ENCODE results near the gene NFE2. TPM values are rescaled to one million over a fixed set of nuclear protein-coding genes. Genes with fewer than 3 reads are reported as not detected.

NFE2 gene
- total and polyA plus RNA-seq, 2 donors = 2.8 to 4.7 TPM

- Histone ChIP-seq H3K27me3 (ENCODE audit: control insufficient read depth in 2 of 2, insufficient read depth in 1 of 2, low read length in 1 of 2) (no peaks in the 10 kb centered on the region), H3K9me3 (ENCODE audit: control insufficient read depth in 2 of 2, insufficient read depth in 1 of 2, low read length in 1 of 2) (no peaks in the 10 kb centered on the region), H3K27ac (ENCODE audit: low read depth in 1 of 2, low read length in 1 of 2) (no peak overlapping the region), H3K4me1 (ENCODE audit: control insufficient read depth in 2 of 2, insufficient read depth in 2 of 2, low read length in 2 of 2) (peaks cover 4% of the 10 kb centered on the region in 2 donors), H3K4me3 (ENCODE audit: low read length in 2 of 2) (no peak overlapping the region), H3K36me3 (ENCODE audit: control insufficient read depth in 2 of 2, insufficient read depth in 2 of 2, low read length in 1 of 2) (peaks cover 5 to 16% of the 10 kb centered on the region in 2 donors)
- WGBS = 98% methylated on average over 2 of the region's 2 CpGs
- DNase-seq (ENCODE audit: low read depth in 6 of 9, low spot score in 9 of 9) = no peak
These were observed 34.0 kb downstream of the NFE2 start for GRCh38 chr12:54266852-54267251.

GRCh38 chr12:54265364-54265812 is 35.4 kb downstream of the NFE2 start:
- Histone ChIP-seq H3K27ac (ENCODE audit: low read depth in 1 of 2, low read length in 1 of 2) (no peak overlapping the region), H3K27me3 (ENCODE audit: control insufficient read depth in 2 of 2, insufficient read depth in 1 of 2, low read length in 1 of 2) (no peaks in the 10 kb centered on the region), H3K9me3 (ENCODE audit: control insufficient read depth in 2 of 2, insufficient read depth in 1 of 2, low read length in 1 of 2) (no peaks in the 10 kb centered on the region), H3K36me3 (ENCODE audit: control insufficient read depth in 2 of 2, insufficient read depth in 2 of 2, low read length in 1 of 2) (peaks cover 5 to 10% of the 10 kb centered on the region in 2 donors), H3K4me3 (ENCODE audit: low read length in 2 of 2) (no peak overlapping the region), H3K4me1 (ENCODE audit: control insufficient read depth in 2 of 2, insufficient read depth in 2 of 2, low read length in 2 of 2) (peaks cover 4 to 13% of the 10 kb centered on the region in 2 donors)
- 97% methylated on average over 4 of the region's 4 CpGs for WGBS
- no peak for DNase-seq (ENCODE audit: low read depth in 6 of 9, low spot score in 9 of 9)

GRCh38 chr12:54262403-54262925 is 38.4 kb downstream of the NFE2 start:
- H3K4me1 ChIP-seq (ENCODE audit: control insufficient read depth in 2 of 2, insufficient read depth in 2 of 2, low read length in 2 of 2) = peaks cover 14 to 31% of the 10 kb centered on the region in 2 donors
- DNase-seq (ENCODE audit: low read depth in 6 of 9, low spot score in 9 of 9) = no peak
- H3K27ac ChIP-seq (ENCODE audit: low read depth in 1 of 2, low read length in 1 of 2) = no peak overlapping the region
- no peak overlapping the region for H3K4me3 ChIP-seq (ENCODE audit: low read length in 2 of 2)
- H3K9me3 ChIP-seq (ENCODE audit: control insufficient read depth in 2 of 2, insufficient read depth in 1 of 2, low read length in 1 of 2) = no peaks in the 10 kb centered on the region
- H3K36me3 ChIP-seq (ENCODE audit: control insufficient read depth in 2 of 2, insufficient read depth in 2 of 2, low read length in 1 of 2) = peaks cover 1 to 8% of the 10 kb centered on the region in 2 donors
- WGBS = 83% methylated on average over 4 of the region's 4 CpGs
- H3K27me3 ChIP-seq (ENCODE audit: control insufficient read depth in 2 of 2, insufficient read depth in 1 of 2, low read length in 1 of 2) = no peaks in the 10 kb centered on the region

- Histone ChIP-seq H3K4me3 (ENCODE audit: low read length in 2 of 2) (no peak overlapping the region), H3K4me1 (ENCODE audit: control insufficient read depth in 2 of 2, insufficient read depth in 2 of 2, low read length in 2 of 2) (peaks cover 14 to 32% of the 10 kb centered on the region in 2 donors), H3K27me3 (ENCODE audit: control insufficient read depth in 2 of 2, insufficient read depth in 1 of 2, low read length in 1 of 2) (no peaks in the 10 kb centered on the region), H3K9me3 (ENCODE audit: control insufficient read depth in 2 of 2, insufficient read depth in 1 of 2, low read length in 1 of 2) (no peaks in the 10 kb centered on the region), H3K27ac (ENCODE audit: low read depth in 1 of 2, low read length in 1 of 2) (no peak overlapping the region), H3K36me3 (ENCODE audit: control insufficient read depth in 2 of 2, insufficient read depth in 2 of 2, low read length in 1 of 2) (peaks cover 7 to 13% of the 10 kb centered on the region in 2 donors)
- 81% methylated on average over 5 of the region's 5 CpGs for WGBS
- DNase-seq (ENCODE audit: low read depth in 6 of 9, low spot score in 9 of 9) = no peak
These were observed 38.9 kb downstream of the NFE2 start for GRCh38 chr12:54261815-54262402.

- H3K36me3 ChIP-seq (ENCODE audit: control insufficient read depth in 2 of 2, insufficient read depth in 2 of 2, low read length in 1 of 2) = peaks cover 23 to 26% of the 10 kb centered on the region in 2 donors
- H3K27me3 ChIP-seq (ENCODE audit: control insufficient read depth in 2 of 2, insufficient read depth in 1 of 2, low read length in 1 of 2) = no peaks in the 10 kb centered on the region
- WGBS = 14% methylated on average over 11 of the region's 11 CpGs
- peak; percentile 65 to 90 (median 78) for DNase-seq (ENCODE audit: low read depth in 6 of 9, low spot score in 9 of 9)
- peaks cover 14 to 32% of the 10 kb centered on the region in 2 donors for H3K4me1 ChIP-seq (ENCODE audit: control insufficient read depth in 2 of 2, insufficient read depth in 2 of 2, low read length in 2 of 2)
- peak overlapping the region; percentile 46 to 90 for H3K27ac ChIP-seq (ENCODE audit: low read depth in 1 of 2, low read length in 1 of 2)
- H3K9me3 ChIP-seq (ENCODE audit: control insufficient read depth in 2 of 2, insufficient read depth in 1 of 2, low read length in 1 of 2) = no peaks in the 10 kb centered on the region
- peak overlapping the region; percentile 43 to 48 for H3K4me3 ChIP-seq (ENCODE audit: low read length in 2 of 2)
These were observed 41.4 kb downstream of the NFE2 start for GRCh38 chr12:54259194-54260011.

- Histone ChIP-seq H3K9me3 (ENCODE audit: control insufficient read depth in 2 of 2, insufficient read depth in 1 of 2, low read length in 1 of 2) (no peaks in the 10 kb centered on the region), H3K27ac (ENCODE audit: low read depth in 1 of 2, low read length in 1 of 2) (peak overlapping the region; percentile 65 to 90), H3K4me3 (ENCODE audit: low read length in 2 of 2) (peak overlapping the region in 1 of 2 donors; percentile 43), H3K27me3 (ENCODE audit: control insufficient read depth in 2 of 2, insufficient read depth in 1 of 2, low read length in 1 of 2) (no peaks in the 10 kb centered on the region), H3K4me1 (ENCODE audit: control insufficient read depth in 2 of 2, insufficient read depth in 2 of 2, low read length in 2 of 2) (peaks cover 14 to 32% of the 10 kb centered on the region in 2 donors), H3K36me3 (ENCODE audit: control insufficient read depth in 2 of 2, insufficient read depth in 2 of 2, low read length in 1 of 2) (peaks cover 31 to 36% of the 10 kb centered on the region in 2 donors)
- no peak for DNase-seq (ENCODE audit: low read depth in 6 of 9, low spot score in 9 of 9)
These were observed 42.6 kb downstream of the NFE2 start for GRCh38 chr12:54258201-54258681.

- Histone ChIP-seq H3K27ac (ENCODE audit: low read depth in 1 of 2, low read length in 1 of 2) (no peak overlapping the region), H3K9me3 (ENCODE audit: control insufficient read depth in 2 of 2, insufficient read depth in 1 of 2, low read length in 1 of 2) (no peaks in the 10 kb centered on the region), H3K36me3 (ENCODE audit: control insufficient read depth in 2 of 2, insufficient read depth in 2 of 2, low read length in 1 of 2) (peaks cover 35 to 44% of the 10 kb centered on the region in 2 donors), H3K4me1 (ENCODE audit: control insufficient read depth in 2 of 2, insufficient read depth in 2 of 2, low read length in 2 of 2) (peaks cover 11 to 28% of the 10 kb centered on the region in 2 donors), H3K27me3 (ENCODE audit: control insufficient read depth in 2 of 2, insufficient read depth in 1 of 2, low read length in 1 of 2) (no peaks in the 10 kb centered on the region), H3K4me3 (ENCODE audit: low read length in 2 of 2) (no peak overlapping the region)
- no peak for DNase-seq (ENCODE audit: low read depth in 6 of 9, low spot score in 9 of 9)
- WGBS = 97% methylated on average over 8 of the region's 8 CpGs
These were observed 43.5 kb downstream of the NFE2 start for GRCh38 chr12:54257332-54257731.

GRCh38 chr12:54253240-54253639 is 47.6 kb downstream of the NFE2 start:
- no peak overlapping the region for H3K27ac ChIP-seq (ENCODE audit: low read depth in 1 of 2, low read length in 1 of 2)
- 99% methylated on average over 4 of the region's 4 CpGs for WGBS
- no peak for DNase-seq (ENCODE audit: low read depth in 6 of 9, low spot score in 9 of 9)
- no peak overlapping the region for H3K4me3 ChIP-seq (ENCODE audit: low read length in 2 of 2)
- H3K27me3 ChIP-seq (ENCODE audit: control insufficient read depth in 2 of 2, insufficient read depth in 1 of 2, low read length in 1 of 2) = no peaks in the 10 kb centered on the region
- no peaks in the 10 kb centered on the region for H3K9me3 ChIP-seq (ENCODE audit: control insufficient read depth in 2 of 2, insufficient read depth in 1 of 2, low read length in 1 of 2)
- H3K36me3 ChIP-seq (ENCODE audit: control insufficient read depth in 2 of 2, insufficient read depth in 2 of 2, low read length in 1 of 2) = peaks cover 40 to 72% of the 10 kb centered on the region in 2 donors
- peaks cover under 1 to 8% of the 10 kb centered on the region in 2 donors for H3K4me1 ChIP-seq (ENCODE audit: control insufficient read depth in 2 of 2, insufficient read depth in 2 of 2, low read length in 2 of 2)

Measured in thymus (tissue), 11 donors.